Loucy (cell line): ENCODE results near the gene LRRC58.

Experiments used
- H2AFZ ChIP-seq: fragments of 200-600 bp; sonication (generic); 2 replicates; pipeline ENCODE4 v1.6.0; 2016; ENCODE audit warnings: antibody characterized with exemption, mild to moderate bottlenecking, low read length, moderate library complexity
- H3F3A ChIP-seq: fragments of 200-600 bp; 2 replicates; pipeline ENCODE4 v1.6.0; 2016; ENCODE audit warnings: antibody characterized with exemption, low read depth, mild to moderate bottlenecking
- H3K27me3 ChIP-seq: fragments of 200-600 bp; sonication (generic); 2 replicates; pipeline ENCODE4 v1.6.1; 2014; ENCODE audit warnings: low read length, mild to moderate bottlenecking; ENCODE audit not compliant: insufficient read depth, poor library complexity, severe bottlenecking
- H3K36me3 ChIP-seq: fragments of 200-600 bp; sonication (generic); 2 replicates; pipeline ENCODE4 v1.6.1; 2016; ENCODE audit warnings: low read length; ENCODE audit not compliant: insufficient read depth
- H3K4me1 ChIP-seq: fragments of 200-600 bp; sonication (generic); 2 replicates; pipeline ENCODE4 v1.5.1; 2014; ENCODE audit warnings: low read length, mild to moderate bottlenecking; ENCODE audit not compliant: insufficient read depth, poor library complexity, severe bottlenecking
- H3K4me2 ChIP-seq: fragments of 200-600 bp; sonication (generic); 2 replicates; pipeline ENCODE4 v1.6.0; 2014; ENCODE audit warnings: antibody characterized with exemption, low read length, low read depth, mild to moderate bottlenecking; ENCODE audit not compliant: poor library complexity, severe bottlenecking
- H3K4me3 ChIP-seq: fragments of 200-600 bp; sonication (generic); 2 replicates; pipeline ENCODE4 v1.5.1; 2014; ENCODE audit warnings: low read length, mild to moderate bottlenecking, mixed read lengths; ENCODE audit not compliant: poor library complexity, severe bottlenecking
- H3K79me2 ChIP-seq: fragments of 200-600 bp; sonication (generic); 2 replicates; pipeline ENCODE4 v1.6.1; 2014; ENCODE audit warnings: low read length; ENCODE audit not compliant: insufficient read depth
- H3K9ac ChIP-seq: fragments of 200-600 bp; sonication (generic); 2 replicates; pipeline ENCODE4 v1.6.0; 2014; ENCODE audit warnings: mild to moderate bottlenecking, low read depth, low read length, moderate library complexity; ENCODE audit not compliant: poor library complexity, severe bottlenecking
- H3K9me2 ChIP-seq: fragments of 200-600 bp; sonication (generic); replicated peaks from 2 replicates; pipeline ENCODE4 v1.6.1; 2016; ENCODE audit warnings: low read depth, low read length, mixed read lengths
- H3K9me3 ChIP-seq: fragments of 200-600 bp; sonication (generic); 2 replicates; pipeline ENCODE4 v1.6.1; 2014; ENCODE audit warnings: mild to moderate bottlenecking, antibody characterized with exemption, low read length, low read depth; ENCODE audit not compliant: insufficient read depth
- H4K20me1 ChIP-seq: fragments of 200-600 bp; sonication (generic); 2 replicates; pipeline ENCODE4 v1.6.0; 2014; ENCODE audit warnings: antibody characterized with exemption, low read length, mild to moderate bottlenecking; ENCODE audit not compliant: insufficient read depth, poor library complexity, severe bottlenecking
- EZH2phosphoT487 ChIP-seq: fragments of 200-600 bp; IDR thresholded peaks from 2 replicates; pipeline ENCODE4 v1.6.1; 2018; ENCODE audit warnings: antibody characterized with exemption, mild to moderate bottlenecking, moderate library complexity, borderline replicate concordance
- TF ChIP-seq, protein P1 (sequence below): fragments of 200-600 bp; sonication (generic); conservative IDR thresholded peaks from 2 replicates; pipeline ENCODE4 v1.5.1; 2014; ENCODE audit warnings: mild to moderate bottlenecking, antibody characterized with exemption, low read length

Gene LRRC58

DNA sequence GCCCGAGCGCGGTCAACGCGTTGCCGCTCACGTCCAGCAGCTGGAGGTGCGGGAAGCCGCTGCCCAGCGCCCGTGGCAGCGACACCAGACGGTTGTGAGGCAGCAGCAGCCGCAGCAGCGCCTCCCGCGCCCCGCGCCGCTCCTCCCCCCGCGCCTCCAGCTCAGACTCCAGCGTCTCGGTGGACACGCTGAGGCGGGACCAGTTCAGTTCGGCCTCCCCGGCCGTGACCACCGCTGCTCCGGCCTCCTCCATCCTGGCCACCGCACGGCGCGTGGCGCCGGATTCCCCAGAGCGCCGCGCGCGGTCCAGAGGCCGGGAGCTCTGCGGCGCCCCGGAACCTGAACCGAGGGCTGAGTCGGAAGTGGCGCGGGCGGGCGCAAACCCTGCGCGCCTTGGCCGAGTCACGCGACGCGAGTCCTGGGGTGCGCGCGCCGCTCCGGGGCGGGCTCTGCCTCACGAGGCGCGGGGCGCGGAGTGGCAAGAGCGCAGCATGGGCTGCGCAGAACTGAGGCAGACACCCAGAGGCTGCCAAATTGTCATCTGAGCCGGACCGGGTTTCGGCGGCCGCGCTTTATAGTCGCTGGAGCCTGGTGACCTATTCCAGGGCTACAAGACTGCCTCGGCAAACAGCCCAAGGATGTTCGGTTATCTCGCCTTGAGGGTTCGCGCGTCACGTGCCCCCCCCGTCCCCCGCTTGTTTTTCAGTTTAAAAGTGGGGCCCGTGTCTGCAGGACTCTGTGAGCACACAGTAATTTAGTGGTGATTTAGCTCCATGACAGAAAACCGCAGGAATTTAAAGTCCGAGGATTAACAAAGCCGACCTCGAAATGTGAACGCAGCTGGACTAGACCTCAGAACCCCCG, at the start of gene LRRC58:
Gene LRRC58 (minus strand): TSS at position 364 of the 864 bp plus-strand sequence. CDS start 111 bp downstream, at position 253.
- H3K36me3 ChIP-seq = no peaks in the 10 kb centered on the region
- peaks cover 7% of the 10 kb centered on the region; the same call in 1 of the 2 replicates for H3F3A ChIP-seq
- no peaks in the 10 kb centered on the region for H3K9me2 ChIP-seq
- no peaks in the 10 kb centered on the region for H3K9me3 ChIP-seq
- H3K27me3 ChIP-seq = no peaks in the 10 kb centered on the region
- peaks cover 39% of the 10 kb centered on the region for H4K20me1 ChIP-seq
- peaks cover 47% of the 10 kb centered on the region for H3K79me2 ChIP-seq
- peak within 1 kb of the TSS; percentile 81 for H3K4me3 ChIP-seq
- peak within 1 kb of the TSS; percentile 97 for H2AFZ ChIP-seq
- peaks cover 37% of the 10 kb centered on the region for H3K4me1 ChIP-seq
- TF ChIP-seq, protein P1, sequence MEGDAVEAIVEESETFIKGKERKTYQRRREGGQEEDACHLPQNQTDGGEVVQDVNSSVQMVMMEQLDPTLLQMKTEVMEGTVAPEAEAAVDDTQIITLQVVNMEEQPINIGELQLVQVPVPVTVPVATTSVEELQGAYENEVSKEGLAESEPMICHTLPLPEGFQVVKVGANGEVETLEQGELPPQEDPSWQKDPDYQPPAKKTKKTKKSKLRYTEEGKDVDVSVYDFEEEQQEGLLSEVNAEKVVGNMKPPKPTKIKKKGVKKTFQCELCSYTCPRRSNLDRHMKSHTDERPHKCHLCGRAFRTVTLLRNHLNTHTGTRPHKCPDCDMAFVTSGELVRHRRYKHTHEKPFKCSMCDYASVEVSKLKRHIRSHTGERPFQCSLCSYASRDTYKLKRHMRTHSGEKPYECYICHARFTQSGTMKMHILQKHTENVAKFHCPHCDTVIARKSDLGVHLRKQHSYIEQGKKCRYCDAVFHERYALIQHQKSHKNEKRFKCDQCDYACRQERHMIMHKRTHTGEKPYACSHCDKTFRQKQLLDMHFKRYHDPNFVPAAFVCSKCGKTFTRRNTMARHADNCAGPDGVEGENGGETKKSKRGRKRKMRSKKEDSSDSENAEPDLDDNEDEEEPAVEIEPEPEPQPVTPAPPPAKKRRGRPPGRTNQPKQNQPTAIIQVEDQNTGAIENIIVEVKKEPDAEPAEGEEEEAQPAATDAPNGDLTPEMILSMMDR = no peak
- TF ChIP-seq EZH2phosphoT487 = no peak
- peak within 1 kb of the TSS; percentile 75 for H3K9ac ChIP-seq
- peak within 1 kb of the TSS; percentile 84 for H3K4me2 ChIP-seq

DNA sequence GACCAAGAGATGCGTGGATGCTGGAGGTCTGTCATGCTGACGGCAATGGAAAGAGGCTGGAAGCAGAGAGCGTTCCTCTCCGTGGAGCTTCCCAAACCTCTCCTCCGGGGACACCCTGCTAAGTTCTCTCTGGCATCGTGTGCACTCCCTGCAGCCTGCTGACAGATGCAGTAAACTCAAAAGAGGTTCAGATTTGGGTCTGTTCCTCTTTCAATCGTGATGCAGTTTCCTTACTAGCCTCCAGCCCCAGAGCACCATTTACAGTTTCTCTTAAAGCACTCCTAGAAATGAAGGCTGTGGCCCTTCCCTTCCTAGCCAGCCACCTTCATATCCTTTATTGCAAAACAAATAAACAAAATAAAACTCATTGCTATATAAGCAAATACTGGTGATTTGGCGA, 47.3 kb upstream of the LRRC58 start:
- Histone ChIP-seq H3K27me3 (no peaks in the 10 kb centered on the region), H3K9ac (no peak overlapping the region), H3F3A (no peaks in the 10 kb centered on the region)

DNA sequence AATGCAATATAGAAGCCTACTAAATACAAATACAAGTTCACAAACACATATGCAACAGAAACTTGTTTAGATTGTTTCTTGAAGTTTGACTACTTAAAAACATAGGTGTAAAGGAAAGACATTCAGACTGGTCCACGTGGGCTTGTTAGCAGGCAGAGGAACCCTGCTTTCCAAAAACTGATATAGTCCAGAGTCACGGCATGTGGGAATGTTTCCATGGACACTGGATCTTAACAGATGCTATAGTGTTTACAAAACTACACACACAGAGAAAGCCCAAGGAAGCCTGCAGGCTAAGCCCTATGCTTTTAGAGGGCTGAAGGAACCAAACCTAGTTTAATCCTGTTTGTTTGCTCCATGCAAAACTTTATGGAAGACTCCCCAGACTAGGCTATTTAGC, 45.2 kb upstream of the LRRC58 start:
- Histone ChIP-seq H3F3A (no peaks in the 10 kb centered on the region), H3K36me3 (no peaks in the 10 kb centered on the region), H4K20me1 (no peaks in the 10 kb centered on the region), H3K79me2 (no peaks in the 10 kb centered on the region), H3K27me3 (no peaks in the 10 kb centered on the region), H3K9me3 (no peaks in the 10 kb centered on the region), H3K9me2 (no peaks in the 10 kb centered on the region), H3K4me1 (no peaks in the 10 kb centered on the region), H3K4me3 (no peak overlapping the region), H3K4me2 (no peak overlapping the region), H2AFZ (no peak overlapping the region), H3K9ac (no peak overlapping the region)
- no peak for TF ChIP-seq EZH2phosphoT487
- TF ChIP-seq, protein P1 = no peak

More for the DNA sequence above, 47.3 kb upstream of the LRRC58 start:
- no peaks in the 10 kb centered on the region for H3K4me1 ChIP-seq
- TF ChIP-seq, protein P1 = no peak
- TF ChIP-seq EZH2phosphoT487 = no peak
- H3K9me3 ChIP-seq = no peaks in the 10 kb centered on the region
- H3K79me2 ChIP-seq = no peaks in the 10 kb centered on the region
- no peak overlapping the region for H3K4me3 ChIP-seq
- no peak overlapping the region for H3K4me2 ChIP-seq
- no peak overlapping the region for H2AFZ ChIP-seq
- H3K9me2 ChIP-seq = no peaks in the 10 kb centered on the region
- no peaks in the 10 kb centered on the region for H3K36me3 ChIP-seq
- no peaks in the 10 kb centered on the region for H4K20me1 ChIP-seq
